22Rv1 (cell line): Measurements from ENCODE around the gene DLG1.

ENCODE experiments used
- ZFX ChIP-seq: fragments of 450-650 bp; IDR thresholded peaks from 2 replicates; pipeline ENCODE4 v1.6.1; 2017; ENCODE audit warnings: antibody characterized with exemption, borderline replicate concordance
- TF ChIP-seq, protein P1 (sequence below): fragments of 450-650 bp; IDR thresholded peaks from 2 replicates; pipeline ENCODE4 v1.5.1; 2017; ENCODE audit warnings: mild to moderate bottlenecking

DNA sequence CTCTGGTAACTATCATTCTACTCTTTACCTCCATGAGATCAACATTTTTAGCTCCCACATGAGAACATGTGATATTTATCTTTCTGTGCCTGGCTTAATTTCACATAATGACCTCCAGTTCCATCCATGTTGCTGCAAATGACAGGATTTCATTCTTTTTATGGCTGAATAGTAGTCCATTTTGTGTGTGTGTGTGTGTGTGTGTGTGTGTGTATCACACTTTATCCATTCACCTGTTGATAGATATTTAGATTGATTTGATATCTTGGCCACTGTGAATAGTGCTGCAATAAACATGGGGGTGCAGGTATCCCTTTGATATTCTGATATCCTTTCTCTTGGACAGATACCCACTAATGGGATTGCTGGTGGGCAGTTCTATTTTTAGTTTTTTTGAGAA is 18.3 kb downstream of the DLG1 start:
- TF ChIP-seq, protein P1, sequence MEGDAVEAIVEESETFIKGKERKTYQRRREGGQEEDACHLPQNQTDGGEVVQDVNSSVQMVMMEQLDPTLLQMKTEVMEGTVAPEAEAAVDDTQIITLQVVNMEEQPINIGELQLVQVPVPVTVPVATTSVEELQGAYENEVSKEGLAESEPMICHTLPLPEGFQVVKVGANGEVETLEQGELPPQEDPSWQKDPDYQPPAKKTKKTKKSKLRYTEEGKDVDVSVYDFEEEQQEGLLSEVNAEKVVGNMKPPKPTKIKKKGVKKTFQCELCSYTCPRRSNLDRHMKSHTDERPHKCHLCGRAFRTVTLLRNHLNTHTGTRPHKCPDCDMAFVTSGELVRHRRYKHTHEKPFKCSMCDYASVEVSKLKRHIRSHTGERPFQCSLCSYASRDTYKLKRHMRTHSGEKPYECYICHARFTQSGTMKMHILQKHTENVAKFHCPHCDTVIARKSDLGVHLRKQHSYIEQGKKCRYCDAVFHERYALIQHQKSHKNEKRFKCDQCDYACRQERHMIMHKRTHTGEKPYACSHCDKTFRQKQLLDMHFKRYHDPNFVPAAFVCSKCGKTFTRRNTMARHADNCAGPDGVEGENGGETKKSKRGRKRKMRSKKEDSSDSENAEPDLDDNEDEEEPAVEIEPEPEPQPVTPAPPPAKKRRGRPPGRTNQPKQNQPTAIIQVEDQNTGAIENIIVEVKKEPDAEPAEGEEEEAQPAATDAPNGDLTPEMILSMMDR: no peak
- no peak for TF ChIP-seq ZFX
